GM21367 (cell line): Measurements from ENCODE around the gene SCN1A.

Experiments used
- ATAC-seq: cut with Tn5 transposase; IDR thresholded peaks from one replicate; pipeline ENCODE4 v1.9.1; 2021; ENCODE audit not compliant: unreplicated experiment

Gene SCN1A

GRCh38 chr2:166084301-166084700 lies 43.5 kb downstream of the SCN1A start:
- no peak for ATAC-seq

GRCh38 chr2:166082736-166083135 lies 45.1 kb downstream of the SCN1A start:
- no peak for ATAC-seq

GRCh38 chr2:166081852-166082251 lies 46.0 kb downstream of the SCN1A start:
- ATAC-seq = no peak

- ATAC-seq = no peak
Observed at GRCh38 chr2:166081131-166081632, 46.6 kb downstream of the SCN1A start.

- ATAC-seq = no peak
Observed at GRCh38 chr2:166074430-166074829, 53.4 kb downstream of the SCN1A start.

- no peak for ATAC-seq
Observed at GRCh38 chr2:166074011-166074410, 53.8 kb downstream of the SCN1A start.

GRCh38 chr2:166070231-166070630 lies 57.6 kb downstream of the SCN1A start:
- ATAC-seq = no peak

- ATAC-seq = no peak
Observed at GRCh38 chr2:166068981-166069380, 58.8 kb downstream of the SCN1A start.

- ATAC-seq = no peak
Observed at GRCh38 chr2:166067229-166067628, 60.6 kb downstream of the SCN1A start.

- ATAC-seq = no peak
Observed at GRCh38 chr2:166060191-166060590, 67.6 kb downstream of the SCN1A start.

GRCh38 chr2:166057370-166058164 lies 70.3 kb downstream of the SCN1A start:
- no peak for ATAC-seq

- no peak for ATAC-seq
Observed at GRCh38 chr2:166044853-166045483, 82.9 kb downstream of the SCN1A start.

GRCh38 chr2:166042768-166043390 lies 84.9 kb downstream of the SCN1A start:
- no peak for ATAC-seq

- ATAC-seq = no peak
Observed at GRCh38 chr2:166042356-166042755, 85.5 kb downstream of the SCN1A start.

GRCh38 chr2:166041613-166042012 lies 86.2 kb downstream of the SCN1A start:
- no peak for ATAC-seq

- ATAC-seq = no peak
Observed at GRCh38 chr2:166032361-166032760, 95.5 kb downstream of the SCN1A start.

GRCh38 chr2:166031054-166031453 lies 96.8 kb downstream of the SCN1A start:
- ATAC-seq = no peak

- ATAC-seq = no peak
Observed at GRCh38 chr2:166025313-166025712, 102.5 kb downstream of the SCN1A start.

- ATAC-seq = no peak
Observed at GRCh38 chr2:166017208-166017607, 110.6 kb downstream of the SCN1A start.

GRCh38 chr2:166013878-166014277 lies 113.9 kb downstream of the SCN1A start:
- no peak for ATAC-seq

- no peak for ATAC-seq
Observed at GRCh38 chr2:166011660-166012059, 116.2 kb downstream of the SCN1A start.

- ATAC-seq = no peak
Observed at GRCh38 chr2:166000401-166000800, 127.4 kb downstream of the SCN1A start.
